Body of pancreas (tissue), 4 donors: ENCODE measurements around the gene SLC24A3.

ENCODE experiments used
- POLR2A ChIP-seq, 3 donors: fragments of 450-650 bp; IDR thresholded peaks; one replicate each; pipeline ENCODE4 v1.6.1; 2016; ENCODE audit warnings: antibody characterized with exemption in 3 of 3, mild to moderate bottlenecking in 2 of 3
- TF ChIP-seq, protein P1 (sequence below), 7 experiments: fragments of 450-650 bp in 4 of 7; fragments of 200-600 bp in 3 of 7; sonication (generic) in 3 of 7; IDR thresholded peaks; one replicate each; pipeline ENCODE4 v1.5.1; 2016 to 2019; ENCODE audit warnings: antibody characterized with exemption in 7 of 7

DNA sequence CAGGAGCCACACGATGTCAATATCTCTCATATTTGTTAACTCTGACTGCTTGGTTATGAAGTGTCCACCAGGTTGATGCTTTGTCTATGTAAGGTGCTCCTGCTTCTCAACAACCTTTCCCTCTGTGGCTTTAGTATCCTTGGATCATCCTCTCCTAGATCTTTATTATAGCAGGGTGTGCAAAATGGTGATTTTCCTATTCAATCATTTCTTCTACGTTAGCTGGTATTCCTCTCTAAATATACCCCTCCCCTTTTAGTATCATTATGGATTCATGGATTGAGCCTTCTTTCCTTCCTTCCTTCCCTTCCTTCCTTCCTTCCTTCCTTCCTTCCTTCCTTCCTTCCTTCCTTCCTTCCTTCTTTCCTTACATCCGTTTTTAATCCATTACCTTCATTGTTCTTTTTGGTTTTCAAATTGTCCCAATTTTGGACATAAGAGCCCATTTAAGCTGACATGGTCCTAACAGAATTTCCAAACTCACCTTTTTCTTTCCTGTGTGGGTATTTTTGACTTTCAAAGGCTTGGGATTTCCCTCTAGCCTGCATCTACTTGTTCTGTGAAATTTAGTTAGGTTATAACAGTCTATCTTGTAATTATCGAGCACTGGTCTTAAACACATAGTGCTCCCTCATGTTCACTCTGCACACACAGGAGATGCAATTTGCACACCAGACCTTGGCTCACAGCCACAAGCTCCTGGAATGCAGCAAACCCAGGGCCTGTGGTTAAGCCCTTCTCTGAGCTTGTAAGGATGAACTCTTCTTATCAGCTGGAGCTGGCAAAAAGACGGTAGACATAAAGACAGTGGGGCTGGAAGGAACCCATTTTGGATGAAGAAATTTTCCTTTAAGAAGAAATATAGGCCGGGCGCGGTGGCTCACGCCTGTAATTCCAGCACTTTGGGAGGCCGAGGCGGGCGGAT, 109.9 kb downstream of the SLC24A3 start:
- TF ChIP-seq, protein P1, sequence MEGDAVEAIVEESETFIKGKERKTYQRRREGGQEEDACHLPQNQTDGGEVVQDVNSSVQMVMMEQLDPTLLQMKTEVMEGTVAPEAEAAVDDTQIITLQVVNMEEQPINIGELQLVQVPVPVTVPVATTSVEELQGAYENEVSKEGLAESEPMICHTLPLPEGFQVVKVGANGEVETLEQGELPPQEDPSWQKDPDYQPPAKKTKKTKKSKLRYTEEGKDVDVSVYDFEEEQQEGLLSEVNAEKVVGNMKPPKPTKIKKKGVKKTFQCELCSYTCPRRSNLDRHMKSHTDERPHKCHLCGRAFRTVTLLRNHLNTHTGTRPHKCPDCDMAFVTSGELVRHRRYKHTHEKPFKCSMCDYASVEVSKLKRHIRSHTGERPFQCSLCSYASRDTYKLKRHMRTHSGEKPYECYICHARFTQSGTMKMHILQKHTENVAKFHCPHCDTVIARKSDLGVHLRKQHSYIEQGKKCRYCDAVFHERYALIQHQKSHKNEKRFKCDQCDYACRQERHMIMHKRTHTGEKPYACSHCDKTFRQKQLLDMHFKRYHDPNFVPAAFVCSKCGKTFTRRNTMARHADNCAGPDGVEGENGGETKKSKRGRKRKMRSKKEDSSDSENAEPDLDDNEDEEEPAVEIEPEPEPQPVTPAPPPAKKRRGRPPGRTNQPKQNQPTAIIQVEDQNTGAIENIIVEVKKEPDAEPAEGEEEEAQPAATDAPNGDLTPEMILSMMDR (IDR thresholded peaks at IDR 0.05), result no peak
- TF ChIP-seq POLR2A (IDR thresholded peaks at IDR 0.05), result no peak
